Sigmoid colon (tissue), 7 donors: ENCODE measurements around the gene SRD5A1. TPM values are rescaled to one million over a fixed set of nuclear protein-coding genes. Genes with fewer than 3 reads are reported as not detected.

Experiments
- DNase-seq: peaks from one replicate; pipeline ENCODE4 v3.0.0-alpha.2; 2019
- H3K27ac ChIP-seq, 4 donors: fragments of 200-600 bp; sonication (generic); one replicate each; pipeline ENCODE4 v1.5.1; 2016 to 2019; ENCODE audit warnings: mild to moderate bottlenecking in 1 of 4
- H3K27me3 ChIP-seq, 3 donors: fragments of 200-600 bp; sonication (generic); one replicate each; pipeline ENCODE4 v1.5.1; 2019; ENCODE audit warnings: mild to moderate bottlenecking in 1 of 3
- H3K36me3 ChIP-seq, 4 donors: fragments of 200-600 bp; sonication (generic); one replicate each; pipeline ENCODE4 v1.5.1; 2016 to 2019
- H3K4me1 ChIP-seq, 4 donors: fragments of 200-600 bp; sonication (generic); one replicate each; pipeline ENCODE4 v1.5.1; 2017 to 2019
- H3K4me3 ChIP-seq, 4 donors: fragments of 200-600 bp; sonication (generic); one replicate each; pipeline ENCODE4 v1.5.1; 2017 to 2019; ENCODE audit warnings: mild to moderate bottlenecking in 2 of 4, moderate library complexity in 1 of 4
- H3K9me3 ChIP-seq, 4 donors: fragments of 200-600 bp in 3 of 4; sonication (generic) in 3 of 4; one replicate each; pipeline versions ENCODE4 v1.5.1 to v1.6.1; 2013 to 2019
- EP300 ChIP-seq, 4 donors: sonication (generic); formaldehyde crosslinking; IDR thresholded peaks; one replicate each; pipeline ENCODE4 v1.6.1; 2017; ENCODE audit warnings: antibody characterized with exemption in 4 of 4
- POLR2A ChIP-seq, 2 donors: fragments of 450-650 bp; IDR thresholded peaks; one replicate each; pipeline ENCODE4 v1.6.1; 2016; ENCODE audit warnings: antibody characterized with exemption in 2 of 2, mild to moderate bottlenecking in 2 of 2, moderate library complexity in 2 of 2
- POLR2AphosphoS5 ChIP-seq, 4 donors: sonication (generic); formaldehyde crosslinking; IDR thresholded peaks; one replicate each; pipeline ENCODE4 v1.6.1; 2017; ENCODE audit warnings: antibody characterized with exemption in 4 of 4
- WGBS, 2 donors: extraction: QIAGEN DNeasy Blood & Tissue Kit; methylation state at CpG; one replicate each; pipeline ENCODE4 v1.1.7; 2013; 5-methylcytosine and 5-hydroxymethylcytosine counted together
- intact Hi-C: fragments of 100-400 bp; cut with DNase I; formaldehyde crosslinking; loops from one replicate; pipeline ENCODE4 v1.15.1; 2023
- polyA plus RNA-seq, 3 donors: library from polyadenylated mRNA; stranded (reverse); fragments of 200-250 nt; gene quantifications; one replicate each; pipeline ENCODE4 v1.2.3, GENCODE V29; 2013
- total RNA-seq, 4 donors: library from RNA; depleted of rRNA; stranded (reverse); fragments of >200 nt; gene quantifications; one replicate each; pipeline ENCODE4 v1.1.0, GENCODE V29; 2016
- TF ChIP-seq, protein P1 (sequence below), 4 experiments: fragments of 450-650 bp in 3 of 4; fragments of 200-600 bp in 1 of 4; IDR thresholded peaks; one replicate each; pipeline ENCODE4 v1.5.1; 2016 to 2019; ENCODE audit warnings: antibody characterized with exemption in 4 of 4, mild to moderate bottlenecking in 3 of 4, moderate library complexity in 2 of 4
- donor health status: healthy with polysubstance abuse.
- donor health status: Bipolar disorder and iron deficiency.
- donor health status: healthy.

The SRD5A1 gene
- total and polyA plus RNA-seq, 7 donors = 3.1 to 10.7 (median 5.7) TPM

- WGBS, 2 donors = 62 to 73% methylated on average over 2 of the region's 2 CpGs
- intact Hi-C loops = no loop called here
- no peak overlapping the region for H3K4me3 ChIP-seq
- peaks cover 0 to 5% (median 0%) of the 10 kb centered on the region in 4 donors for H3K36me3 ChIP-seq
- no peak overlapping the region for H3K27ac ChIP-seq
- TF ChIP-seq, protein P1, sequence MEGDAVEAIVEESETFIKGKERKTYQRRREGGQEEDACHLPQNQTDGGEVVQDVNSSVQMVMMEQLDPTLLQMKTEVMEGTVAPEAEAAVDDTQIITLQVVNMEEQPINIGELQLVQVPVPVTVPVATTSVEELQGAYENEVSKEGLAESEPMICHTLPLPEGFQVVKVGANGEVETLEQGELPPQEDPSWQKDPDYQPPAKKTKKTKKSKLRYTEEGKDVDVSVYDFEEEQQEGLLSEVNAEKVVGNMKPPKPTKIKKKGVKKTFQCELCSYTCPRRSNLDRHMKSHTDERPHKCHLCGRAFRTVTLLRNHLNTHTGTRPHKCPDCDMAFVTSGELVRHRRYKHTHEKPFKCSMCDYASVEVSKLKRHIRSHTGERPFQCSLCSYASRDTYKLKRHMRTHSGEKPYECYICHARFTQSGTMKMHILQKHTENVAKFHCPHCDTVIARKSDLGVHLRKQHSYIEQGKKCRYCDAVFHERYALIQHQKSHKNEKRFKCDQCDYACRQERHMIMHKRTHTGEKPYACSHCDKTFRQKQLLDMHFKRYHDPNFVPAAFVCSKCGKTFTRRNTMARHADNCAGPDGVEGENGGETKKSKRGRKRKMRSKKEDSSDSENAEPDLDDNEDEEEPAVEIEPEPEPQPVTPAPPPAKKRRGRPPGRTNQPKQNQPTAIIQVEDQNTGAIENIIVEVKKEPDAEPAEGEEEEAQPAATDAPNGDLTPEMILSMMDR (IDR thresholded peaks at IDR 0.05) = no peak
- TF ChIP-seq EP300 (IDR thresholded peaks at IDR 0.05) (no peak), POLR2AphosphoS5 (IDR thresholded peaks at IDR 0.05) (no peak), POLR2A (IDR thresholded peaks at IDR 0.05) (no peak)
- H3K4me1 ChIP-seq = no peaks in the 10 kb centered on the region
- H3K9me3 ChIP-seq = peaks cover 0 to 6% (median 0%) of the 10 kb centered on the region in 4 donors
- no peak for DNase-seq
- peaks cover 0 to 2% (median 0%) of the 10 kb centered on the region in 3 donors for H3K27me3 ChIP-seq
These were observed 43.5 kb downstream of the SRD5A1 start for GRCh38 chr5:6676702-6677101.

DNA sequence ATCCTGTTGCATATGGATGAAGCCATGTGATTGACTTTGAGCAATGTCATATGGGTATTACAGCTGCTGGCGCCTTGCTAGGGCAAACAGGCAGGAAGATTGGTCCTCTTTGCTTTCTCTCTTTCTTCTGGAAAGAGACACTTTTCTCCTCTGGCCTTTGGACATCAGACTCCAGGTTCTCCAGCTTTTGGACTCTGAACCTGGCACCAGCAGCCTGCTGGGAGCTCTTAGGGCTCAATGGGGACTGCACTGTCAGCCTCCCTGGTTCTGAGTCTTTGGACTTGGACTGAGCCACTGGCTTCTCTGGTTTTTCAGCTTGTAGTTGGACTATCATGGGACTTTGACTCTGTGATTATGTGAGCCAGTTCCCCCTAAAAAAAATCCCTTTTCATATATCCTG is 45.1 kb downstream of the SRD5A1 start:
- TF ChIP-seq, protein P1 (IDR thresholded peaks at IDR 0.05) = no peak
- TF ChIP-seq EP300 (IDR thresholded peaks at IDR 0.05) = no peak
- TF ChIP-seq POLR2AphosphoS5 (IDR thresholded peaks at IDR 0.05) = no peak
- TF ChIP-seq POLR2A (IDR thresholded peaks at IDR 0.05) = no peak
- intact Hi-C loops = no loop called here

DNA sequence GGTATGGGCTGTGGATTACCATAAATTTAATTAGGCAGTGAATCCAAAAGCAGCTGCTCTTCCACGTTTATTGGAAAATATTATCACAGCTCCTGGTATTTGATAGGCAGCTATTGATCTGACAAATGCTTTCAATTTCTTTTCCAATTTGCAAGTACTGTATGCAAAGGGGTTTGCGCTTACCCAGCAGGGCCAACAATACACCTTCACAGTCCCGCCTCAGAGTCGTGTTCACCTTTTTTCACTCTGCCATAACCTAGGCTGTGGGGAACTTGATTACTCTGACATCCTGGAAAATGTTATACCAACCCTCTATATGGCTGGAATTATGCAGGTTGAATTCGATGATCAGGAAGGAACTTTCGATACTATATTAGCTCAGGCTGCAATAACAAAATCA is 47.7 kb downstream of the SRD5A1 start:
- no peaks in the 10 kb centered on the region for H3K4me1 ChIP-seq
- no peak for TF ChIP-seq EP300 (IDR thresholded peaks at IDR 0.05)
- TF ChIP-seq, protein P1 (IDR thresholded peaks at IDR 0.05) = no peak
- TF ChIP-seq POLR2A (IDR thresholded peaks at IDR 0.05) = no peak
- TF ChIP-seq POLR2AphosphoS5 (IDR thresholded peaks at IDR 0.05) = no peak
- peaks cover 0 to 6% (median 0%) of the 10 kb centered on the region in 4 donors for H3K9me3 ChIP-seq
- no peaks in the 10 kb centered on the region for H3K36me3 ChIP-seq
- DNase-seq = no peak
- no peak overlapping the region for H3K4me3 ChIP-seq
- peaks cover 0 to 9% (median 0%) of the 10 kb centered on the region in 3 donors for H3K27me3 ChIP-seq
- WGBS, 2 donors = 61 to 64% methylated on average over 6 of the region's 6 CpGs
- intact Hi-C loops = no loop called here
- H3K27ac ChIP-seq = no peak overlapping the region

More for the DNA sequence above, 45.1 kb downstream of the SRD5A1 start:
- Histone ChIP-seq H3K36me3 (no peaks in the 10 kb centered on the region), H3K4me3 (no peak overlapping the region), H3K9me3 (peaks cover 0 to 6% (median 0%) of the 10 kb centered on the region in 4 donors), H3K27me3 (peaks cover 0 to 9% (median 0%) of the 10 kb centered on the region in 3 donors), H3K4me1 (no peaks in the 10 kb centered on the region), H3K27ac (no peak overlapping the region)
- 77 to 80% methylated on average over 1 of the region's 1 CpG for WGBS, 2 donors
- no peak for DNase-seq

DNA sequence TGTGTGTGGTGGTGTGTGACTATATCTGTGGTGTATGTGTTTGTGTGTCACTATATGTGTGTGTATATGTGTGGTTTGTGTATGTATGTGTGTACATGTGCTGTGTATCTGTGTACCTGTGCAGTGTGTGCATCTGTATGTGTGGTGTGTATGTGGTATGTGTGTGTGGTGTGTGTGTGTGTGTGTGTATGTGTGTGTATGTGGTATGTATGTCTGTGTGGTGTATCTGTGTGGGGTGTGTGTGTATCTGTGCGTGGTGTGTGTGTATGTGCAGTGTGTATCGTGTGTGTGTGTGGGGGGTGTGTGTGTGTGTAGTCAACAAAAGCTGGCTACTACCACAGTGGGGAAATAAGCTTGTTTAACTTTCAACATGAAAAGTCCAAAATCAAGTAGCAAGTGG is 48.4 kb downstream of the SRD5A1 start:
- no peak for DNase-seq
- Histone ChIP-seq H3K9me3 (peaks cover 0 to 6% (median 0%) of the 10 kb centered on the region in 4 donors), H3K27me3 (peaks cover 0 to 9% (median 0%) of the 10 kb centered on the region in 3 donors), H3K4me3 (no peak overlapping the region), H3K36me3 (no peaks in the 10 kb centered on the region), H3K27ac (no peak overlapping the region), H3K4me1 (peaks cover 0 to 1% (median 0%) of the 10 kb centered on the region in 4 donors)
- 42 to 44% methylated on average over 2 of the region's 2 CpGs for WGBS, 2 donors
- TF ChIP-seq EP300 (IDR thresholded peaks at IDR 0.05) = no peak
- TF ChIP-seq, protein P1 (IDR thresholded peaks at IDR 0.05) = no peak
- TF ChIP-seq POLR2A (IDR thresholded peaks at IDR 0.05) = no peak
- TF ChIP-seq POLR2AphosphoS5 (IDR thresholded peaks at IDR 0.05) = no peak
- intact Hi-C loops = no loop called here

GRCh38 chr5:6682239-6682638 is 49.0 kb downstream of the SRD5A1 start:
- no peak for DNase-seq
- H3K4me1 ChIP-seq = peaks cover 0 to 7% (median 0%) of the 10 kb centered on the region in 4 donors
- no peak overlapping the region for H3K4me3 ChIP-seq
- no peaks in the 10 kb centered on the region for H3K36me3 ChIP-seq
- peaks cover 0 to 6% (median 0%) of the 10 kb centered on the region in 4 donors for H3K9me3 ChIP-seq
- no peak for TF ChIP-seq POLR2A (IDR thresholded peaks at IDR 0.05)
- TF ChIP-seq, protein P1 (IDR thresholded peaks at IDR 0.05) = no peak
- TF ChIP-seq EP300 (IDR thresholded peaks at IDR 0.05) = no peak
- TF ChIP-seq POLR2AphosphoS5 (IDR thresholded peaks at IDR 0.05) = no peak
- H3K27me3 ChIP-seq = peaks cover 0 to 9% (median 0%) of the 10 kb centered on the region in 3 donors
- intact Hi-C loops = no loop called here
- no peak overlapping the region for H3K27ac ChIP-seq
- 45 to 77% methylated on average over 11 of the region's 11 CpGs for WGBS, 2 donors
